IPS-NIHi7 (cell line): ENCODE results near the gene SEPTIN11.

Experiments used
- DNase-seq: peaks from one replicate; pipeline ENCODE4 v3.0.0; 2012; ENCODE audit warnings: mixed read lengths; ENCODE audit errors: extremely low spot score

SEPTIN11 gene

GRCh38 chr4:76980261-76980660 is 30.7 kb downstream of the SEPTIN11 start:
- DNase-seq = no peak

- no peak for DNase-seq
Observed at GRCh38 chr4:76981644-76982043, 32.1 kb downstream of the SEPTIN11 start.

DNA sequence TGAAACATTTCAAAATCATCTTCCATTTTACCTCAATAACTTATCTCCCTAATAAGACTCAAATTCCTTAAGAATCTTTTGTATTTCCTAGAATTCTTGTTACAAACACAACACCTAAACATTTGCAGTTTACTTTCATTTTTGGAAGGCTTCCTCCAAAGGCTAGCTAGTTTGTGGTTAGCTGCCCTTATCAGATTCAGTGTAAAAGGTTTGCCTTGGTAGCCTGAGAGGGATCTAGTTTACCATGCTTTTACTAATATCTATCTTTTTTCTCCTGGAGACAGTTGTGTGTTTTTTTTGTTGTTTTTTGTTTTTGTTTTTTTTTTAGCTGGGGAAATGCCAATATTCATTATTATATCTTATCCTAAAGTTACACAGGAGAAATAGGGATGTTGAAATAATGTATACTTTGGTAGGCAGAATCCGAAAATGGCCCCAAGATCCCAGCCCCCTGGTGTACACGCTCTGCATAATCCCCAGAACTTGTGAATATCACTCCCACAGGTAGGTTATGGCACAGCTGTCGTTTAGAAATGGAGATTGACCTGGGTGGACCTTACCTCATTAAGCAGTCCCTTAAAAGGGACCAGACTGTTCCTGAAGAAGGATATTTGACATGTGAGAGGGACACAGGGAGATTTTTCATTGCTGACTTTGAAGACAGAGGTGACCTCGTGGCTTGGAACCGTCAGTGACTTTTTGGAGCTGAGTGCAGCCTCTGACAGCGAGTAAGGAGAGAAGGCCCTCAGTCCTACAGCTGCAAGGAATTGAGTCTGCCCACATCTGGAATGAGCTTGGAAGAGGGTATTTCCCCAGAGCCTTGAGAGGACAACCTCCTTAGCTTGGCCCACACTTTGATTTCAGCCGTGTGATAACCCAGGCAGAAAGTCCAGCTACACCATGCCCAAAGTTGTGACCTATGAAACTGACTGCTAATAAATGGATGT is 33.4 kb downstream of the SEPTIN11 start:
- no peak for DNase-seq

DNA sequence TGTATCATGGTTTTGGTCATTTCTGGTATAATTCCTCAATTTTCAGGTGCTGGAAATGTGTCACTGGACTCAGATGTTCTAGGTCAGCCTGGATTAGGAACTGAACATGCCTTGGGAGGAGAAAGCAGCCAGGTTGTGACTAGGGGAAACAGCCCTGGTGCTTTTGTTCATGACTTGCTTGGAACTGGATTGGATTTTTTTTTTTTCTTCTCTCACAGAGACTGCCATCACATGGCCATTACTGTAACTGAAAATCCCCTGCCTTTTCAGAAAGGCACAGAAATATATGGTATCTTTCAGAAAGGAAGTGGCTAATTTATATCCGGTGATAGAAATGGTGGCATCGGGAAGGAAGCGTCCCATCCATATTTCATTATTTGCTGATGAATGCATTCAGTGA is 34.6 kb downstream of the SEPTIN11 start:
- peak; percentile 28 for DNase-seq

GRCh38 chr4:76984788-76985211 is 35.2 kb downstream of the SEPTIN11 start:
- DNase-seq = peak; percentile 26

- peak; percentile 42 for DNase-seq
Observed at GRCh38 chr4:76987153-76987591, 37.6 kb downstream of the SEPTIN11 start.

DNA sequence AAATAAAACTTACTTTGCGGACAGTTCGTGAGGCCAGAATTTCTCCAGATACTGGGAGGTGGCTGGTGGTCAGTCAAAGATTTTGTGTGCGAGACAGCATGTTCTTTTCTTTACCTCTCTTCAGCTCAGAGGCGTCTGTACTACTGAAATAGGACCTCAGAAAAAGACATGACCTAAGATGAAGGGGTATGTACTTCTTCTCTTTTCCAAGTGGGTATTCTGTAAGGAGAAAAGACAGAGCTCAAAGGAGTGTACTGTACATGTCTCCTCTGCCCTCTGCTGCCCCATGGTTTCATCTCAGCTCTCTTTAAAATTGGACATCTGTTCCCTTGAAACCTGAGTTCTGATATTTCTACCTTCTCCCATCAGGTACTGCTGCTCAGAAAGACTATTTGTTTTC is 38.1 kb downstream of the SEPTIN11 start:
- DNase-seq = no peak

DNA sequence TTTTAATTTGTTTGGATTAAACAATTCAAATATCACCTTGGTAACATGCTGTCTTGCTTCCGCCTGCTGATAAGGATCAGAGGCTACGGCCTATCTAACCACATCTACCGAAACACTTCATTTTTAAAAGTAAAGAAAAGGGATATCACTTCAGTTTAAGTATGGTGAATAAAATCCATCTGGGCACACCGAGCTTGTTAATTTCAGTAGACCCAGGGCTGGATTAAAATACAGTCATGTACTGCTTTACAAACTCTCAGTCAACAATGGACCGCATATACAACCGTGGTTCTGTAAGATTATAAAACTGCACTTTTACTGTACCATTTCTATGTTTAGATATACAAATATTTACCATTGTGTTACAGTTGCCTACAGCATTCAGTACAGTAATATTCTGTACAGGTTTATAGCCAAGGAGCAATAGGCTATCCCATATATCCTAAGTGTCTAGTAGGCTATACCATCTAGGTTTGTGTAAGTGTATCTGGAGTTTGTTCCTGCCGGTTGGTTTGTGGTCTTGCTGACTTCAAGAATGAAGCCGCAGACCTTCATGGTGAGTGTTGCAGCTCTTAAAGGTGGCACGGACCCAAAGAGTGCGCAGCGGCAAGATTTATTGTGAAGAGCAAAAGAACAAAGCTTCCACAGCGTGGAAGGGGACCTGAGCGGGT is 40.0 kb downstream of the SEPTIN11 start:
- DNase-seq = no peak

DNA sequence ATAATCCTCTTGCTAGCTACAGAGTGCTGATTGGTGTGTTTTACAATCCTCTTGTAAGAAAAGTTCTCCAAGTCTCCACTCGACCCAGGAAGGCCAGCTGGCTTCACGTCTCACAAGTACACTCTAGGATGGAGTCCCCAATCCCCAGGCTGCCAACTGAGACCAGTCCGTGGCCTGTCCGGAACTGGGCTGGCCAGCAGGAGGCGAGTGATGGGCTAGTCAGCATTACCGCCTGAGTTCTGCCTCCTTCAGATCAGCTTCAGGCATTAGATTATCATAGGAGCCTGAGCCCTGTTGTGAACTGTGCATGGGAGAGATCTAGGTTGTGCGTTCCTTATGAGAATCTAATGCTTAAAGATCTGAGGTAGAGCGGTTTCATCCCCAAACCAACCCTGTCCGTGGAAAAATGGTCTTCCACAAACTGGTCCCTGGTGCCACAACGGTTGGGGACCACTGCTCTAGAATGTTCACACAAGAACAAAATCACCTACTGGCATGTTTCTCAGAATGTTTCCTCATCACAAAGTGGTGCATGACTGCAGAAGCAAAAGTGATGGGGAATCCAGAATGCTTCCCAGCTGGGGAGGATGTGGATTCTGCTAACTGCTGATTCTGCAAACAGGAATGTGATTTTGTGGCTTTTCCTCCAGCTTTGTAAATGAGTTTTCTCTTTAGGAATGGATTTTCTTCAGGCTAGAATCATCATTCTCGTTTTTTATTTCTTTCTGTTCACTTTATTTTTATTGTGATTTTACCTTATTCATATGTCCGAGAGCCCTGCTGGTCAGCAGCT is 40.9 kb downstream of the SEPTIN11 start:
- DNase-seq = no peak

DNA sequence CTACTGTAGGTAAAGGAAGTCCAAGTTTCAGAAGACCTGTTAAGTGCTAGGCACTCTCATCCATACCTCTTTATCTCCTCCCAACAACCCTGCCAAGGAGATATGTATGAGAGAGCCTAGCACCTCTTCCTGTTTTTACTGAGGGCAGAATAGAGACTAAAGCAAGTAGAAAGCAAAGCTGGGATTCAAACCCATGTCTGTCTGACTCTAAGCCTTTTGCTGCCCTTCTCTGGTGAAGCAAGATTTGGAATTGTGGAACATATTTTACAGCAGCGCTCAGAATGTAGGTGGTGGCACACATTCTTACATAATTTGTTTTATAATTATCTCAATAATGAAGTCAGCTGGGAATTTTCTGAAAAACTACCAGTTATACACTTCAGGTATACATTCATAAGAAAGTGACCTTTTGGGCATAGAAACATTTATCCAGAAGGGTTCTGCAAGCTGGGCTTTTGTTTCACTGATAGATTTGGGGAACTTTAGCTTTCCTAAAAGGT is 41.7 kb downstream of the SEPTIN11 start:
- DNase-seq = no peak

DNA sequence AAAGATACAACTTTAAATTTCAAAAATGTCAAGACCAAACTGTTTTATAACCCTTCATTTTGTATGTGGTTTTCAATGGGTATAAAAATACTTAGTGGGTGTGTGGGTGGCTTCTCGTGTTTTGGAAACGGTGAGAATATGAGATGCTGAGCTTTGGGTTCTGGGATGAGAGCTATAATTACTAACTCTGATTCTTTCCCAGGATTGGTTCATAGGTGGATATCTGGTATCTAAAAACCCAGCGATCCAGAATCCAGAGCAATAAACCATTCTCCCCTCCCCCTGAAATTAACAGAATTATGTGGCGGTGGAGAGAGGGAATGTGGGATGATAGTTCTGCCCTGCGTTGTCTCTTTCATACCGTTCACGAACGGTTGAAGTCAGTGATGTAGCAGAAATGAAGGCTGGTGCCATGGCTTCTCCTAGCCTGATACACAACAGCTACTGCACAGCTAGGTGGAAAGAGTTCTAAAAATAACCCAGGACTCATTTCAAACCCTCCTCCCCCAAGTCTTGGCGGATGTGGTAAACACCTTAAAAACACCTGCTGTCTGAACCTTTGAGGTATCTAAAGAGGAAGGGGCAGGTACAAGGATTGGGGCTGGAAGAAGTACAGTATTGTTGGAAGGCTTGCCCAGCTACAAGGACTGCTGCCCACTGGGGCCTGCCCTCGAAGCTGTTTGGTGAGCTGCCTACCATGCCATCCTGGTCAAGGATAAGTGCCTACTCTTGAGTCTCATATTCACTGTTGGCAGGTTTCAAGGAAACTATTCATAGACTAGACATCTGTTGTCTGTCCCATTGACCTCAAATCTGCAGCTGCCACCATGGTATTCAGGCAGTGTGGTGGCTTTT is 44.5 kb downstream of the SEPTIN11 start:
- DNase-seq = no peak

DNA sequence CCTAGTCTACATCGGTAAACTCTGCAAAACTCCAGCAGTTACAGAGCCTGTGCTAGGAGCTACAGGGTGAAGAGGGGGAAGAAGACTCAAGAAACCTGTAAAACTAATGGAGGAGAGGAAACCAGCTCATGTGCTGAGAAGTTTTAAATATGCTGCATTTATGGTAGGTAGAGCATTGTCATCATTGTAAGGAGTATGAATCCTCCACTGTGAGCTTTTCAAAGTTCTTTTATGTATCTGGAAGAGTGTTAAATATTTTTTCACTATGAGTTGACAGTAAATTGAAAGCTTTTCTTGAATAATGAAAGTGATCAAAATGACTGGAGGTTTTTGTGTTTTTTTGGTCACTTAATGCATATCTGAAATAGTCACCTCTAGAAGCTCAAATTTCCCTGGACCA is 46.2 kb downstream of the SEPTIN11 start:
- no peak for DNase-seq

- DNase-seq = no peak
Observed at GRCh38 chr4:76996445-76996844, 46.9 kb downstream of the SEPTIN11 start.

GRCh38 chr4:76997077-76997476 is 47.5 kb downstream of the SEPTIN11 start:
- DNase-seq = no peak

DNA sequence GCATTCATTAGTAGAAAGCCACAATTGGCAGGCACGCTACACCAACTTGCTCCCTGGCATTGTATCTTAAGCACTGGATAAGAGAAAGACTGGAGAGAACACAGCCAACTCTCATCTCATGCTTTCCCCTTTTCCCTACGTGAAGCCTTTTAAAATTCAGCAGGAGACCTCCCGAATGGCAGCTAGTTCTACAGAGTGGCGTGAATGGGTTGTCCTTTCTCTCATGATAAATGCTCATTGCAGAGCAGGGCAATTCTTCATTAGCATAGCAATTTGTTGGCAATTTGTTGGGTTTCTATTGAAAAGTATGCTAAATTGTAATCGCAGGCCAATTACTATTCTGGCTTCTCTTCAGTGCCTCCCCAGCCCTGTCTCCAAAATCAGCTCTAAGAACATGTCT is 48.0 kb downstream of the SEPTIN11 start:
- no peak for DNase-seq

DNA sequence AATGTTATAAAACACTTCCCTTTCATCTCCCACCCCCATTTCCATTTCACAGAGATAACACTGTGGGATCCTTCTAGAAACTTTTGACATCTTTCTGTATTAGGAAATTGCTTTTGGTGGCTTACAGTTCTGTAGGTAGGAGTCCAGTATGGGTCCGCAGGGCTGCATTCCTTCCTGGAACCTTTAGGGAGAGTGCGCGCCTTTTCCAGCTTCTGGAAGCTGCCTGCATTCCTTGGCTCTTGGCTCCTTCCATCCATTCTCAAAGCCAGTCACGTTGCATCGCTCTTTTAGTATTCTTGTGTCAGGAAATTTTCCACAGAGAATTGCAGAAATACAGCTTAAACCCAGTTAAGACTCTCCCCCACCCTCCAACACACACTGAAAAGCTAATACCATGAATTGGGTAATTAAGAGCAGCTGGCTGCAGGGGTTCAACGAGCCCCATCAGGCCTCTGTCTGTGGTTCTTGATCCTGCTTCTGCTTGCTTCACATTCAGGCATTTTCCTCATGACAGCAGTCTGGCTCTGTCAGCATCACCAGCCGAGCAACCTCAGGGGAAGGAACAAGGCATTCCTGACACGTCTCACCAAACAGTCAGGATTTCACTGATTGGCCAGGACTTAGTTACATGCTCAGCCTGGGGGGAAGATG is 48.8 kb downstream of the SEPTIN11 start:
- no peak for DNase-seq
